ENCODE data around the gene RAB9A. TPM values are rescaled to one million over a fixed set of nuclear protein-coding genes. Genes with fewer than 3 reads are reported as not detected.

Gene RAB9A
- total and polyA plus RNA-seq, 2 donors (not counting 3 experiments of a cell fraction or from before 2014, with no cell fraction given) = 11.5 to 19.2 TPM

GRCh38 chrX:13752141-13752540 lies 63.2 kb downstream of the RAB9A start:
- Histone ChIP-seq H2AFZ (ENCODE audit: low read depth, low read length) (no peak overlapping the region), H3K9ac (replicated peaks; ENCODE audit: extremely low read depth, insufficient read depth, low read length) (no peak overlapping the region), H3K27me3 (ENCODE audit: control insufficient read depth in 2 of 2, insufficient read depth in 2 of 2, low read length in 2 of 2) (no peaks in the 10 kb centered on the region), H3K9me1 (replicated peaks; ENCODE audit: control insufficient read depth, extremely low read depth, insufficient read depth, low read length) (no peaks in the 10 kb centered on the region), H3K4me2 (ENCODE audit: insufficient read depth, low read length) (no peak overlapping the region), H3K79me2 (ENCODE audit: control insufficient read depth, insufficient read depth, low read length) (no peaks in the 10 kb centered on the region), H4K20me1 (replicated peaks; ENCODE audit: control insufficient read depth, extremely low read depth, insufficient read depth, low read length) (no peaks in the 10 kb centered on the region), H3K4me3 (replicated peaks in 1 of 3; ENCODE audit: insufficient read depth in 1 of 3, low read depth in 1 of 3, low read length in 3 of 3) (no peak overlapping the region), H3K4me1 (ENCODE audit: control insufficient read depth, extremely low read depth, insufficient read depth, low read length) (no peaks in the 10 kb centered on the region), H3K9me3 (replicated peaks; ENCODE audit: control insufficient read depth, insufficient read depth, low read length) (no peaks in the 10 kb centered on the region), H3K36me3 (ENCODE audit: control insufficient read depth in 2 of 2, extremely low read depth in 1 of 2, insufficient read depth in 2 of 2, low read length in 2 of 2) (no peaks in the 10 kb centered on the region), H3K27ac (ENCODE audit: insufficient read depth, low read depth, low read length) (no peak overlapping the region)
- ChIA-PET CTCF (interaction anchor here (1.0 to 4.1 kb wide), 3 partner anchors 10 to 937 kb away, joined by 3 to 14 read pairs (median 3); no protein-coding TSS in a partner anchor), POLR2A (no interaction called here)
- no TSS peak for BruUV-seq (replicated peaks)
- dilution Hi-C loops (cut with MboI; ENCODE audit: extremely low pct_ligation_motif_present, low sequenced_read_pairs) (no loop called here), intact Hi-C loops (cut with micrococcal nuclease) (no loop called here)
- FAIRE-seq (no peak), DNase-seq (ENCODE audit: low read depth, low spot score) (no peak)
- TF ChIP-seq EZH2 (IDR thresholded peaks at IDR 0.05; ENCODE audit: borderline replicate concordance, low read depth, low read length, severe bottlenecking) (no peak), FOS (IDR thresholded peaks at IDR 0.05; ENCODE audit: borderline replicate concordance, insufficient read depth, low read length) (no peak), POLR2A (IDR thresholded peaks at IDR 0.05; ENCODE audit: low read depth, low read length) (no peak), CTCF (IDR thresholded peaks at IDR 0.05; ENCODE audit: extremely low read depth in 1 of 2, insufficient read depth in 1 of 2, low read depth in 1 of 2, low read length in 2 of 2) (no peak), MYC (IDR thresholded peaks at IDR 0.05; ENCODE audit: low read depth, low read length) (no peak), POLR2AphosphoS5 (IDR thresholded peaks at IDR 0.05; ENCODE audit: insufficient read depth, low read depth, low read length) (no peak), JUN (IDR thresholded peaks at IDR 0.05; ENCODE audit: borderline replicate concordance, insufficient read depth, insufficient read length, low read depth) (no peak), GATA2 (IDR thresholded peaks at IDR 0.05; ENCODE audit: insufficient read depth, insufficient read length, low read depth, low read length) (no peak)
- TF ChIP-seq, protein P1, sequence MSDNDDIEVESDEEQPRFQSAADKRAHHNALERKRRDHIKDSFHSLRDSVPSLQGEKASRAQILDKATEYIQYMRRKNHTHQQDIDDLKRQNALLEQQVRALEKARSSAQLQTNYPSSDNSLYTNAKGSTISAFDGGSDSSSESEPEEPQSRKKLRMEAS (IDR thresholded peaks at IDR 0.05; ENCODE audit: insufficient read depth, insufficient read length) = no peak
